Measurements from ENCODE around the gene ASZ1. TPM values are rescaled to one million over a fixed set of nuclear protein-coding genes. Genes with fewer than 3 reads are reported as not detected.

Gene ASZ1
- total RNA-seq, 1 donor from 2014 or later: not detected

DNA sequence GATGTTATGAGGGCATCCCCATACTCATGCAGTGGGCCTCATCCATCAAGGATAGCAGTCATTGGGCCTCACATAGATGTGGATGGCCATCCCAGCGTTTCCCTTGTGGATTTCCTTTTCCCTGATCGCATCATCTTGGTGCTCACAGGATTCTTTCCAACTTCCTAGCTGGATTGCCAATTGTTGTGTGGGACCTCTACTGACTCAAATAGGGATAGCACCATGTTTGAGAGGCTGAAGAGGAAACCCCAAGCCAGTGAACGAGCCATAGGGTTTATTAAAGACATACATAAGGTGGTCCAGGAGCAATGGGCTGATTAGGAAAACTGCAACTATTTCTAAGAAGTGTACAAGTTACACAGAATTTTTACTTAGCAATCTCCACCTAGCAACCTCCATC, 21.8 kb downstream of the ASZ1 start:
- ATAC-seq: no peak
- intact Hi-C loops (cut with micrococcal nuclease): no loop called here
- DNase-seq: no peak

DNA sequence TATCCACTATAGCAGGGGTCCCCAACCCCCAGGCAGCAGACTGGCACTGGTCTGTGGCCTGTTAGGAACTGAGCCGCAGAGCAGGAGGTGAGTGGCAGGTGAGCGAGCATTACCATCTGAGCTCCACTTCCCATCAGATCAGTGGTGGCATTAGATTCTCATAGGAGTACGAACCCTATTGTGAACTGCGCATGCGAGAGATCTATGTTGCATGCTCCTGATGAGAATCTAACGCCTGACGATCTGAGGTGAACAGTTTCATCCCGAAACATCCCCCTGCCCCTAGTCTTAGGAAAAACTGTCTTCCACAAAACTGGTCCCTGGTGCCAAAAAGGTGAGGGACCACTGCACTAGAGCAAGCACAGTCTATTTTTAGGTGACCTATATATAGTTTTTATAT, 23.6 kb downstream of the ASZ1 start:
- intact Hi-C loops (cut with micrococcal nuclease): no loop called here
- ATAC-seq (no peak), DNase-seq (no peak)

DNA sequence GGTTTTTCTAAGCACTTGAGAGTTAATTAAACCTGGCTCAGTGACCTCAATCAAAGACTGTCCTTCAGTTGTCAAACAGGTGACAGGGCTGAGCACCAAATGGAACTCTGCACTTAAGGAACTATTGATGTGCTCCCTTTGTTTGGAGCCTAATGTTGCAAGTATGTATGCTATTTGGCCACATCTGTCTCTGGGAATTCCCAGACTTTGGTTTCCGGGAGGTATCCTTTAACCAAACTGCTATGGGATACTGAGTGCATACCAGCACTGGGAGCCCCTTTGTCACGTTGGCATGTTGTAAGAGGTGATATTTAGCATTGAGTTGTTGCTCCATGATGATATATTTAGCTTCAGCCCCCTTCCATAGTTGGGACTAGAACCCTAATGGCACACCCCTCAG, 25.2 kb downstream of the ASZ1 start:
- ATAC-seq (no peak), DNase-seq (no peak)
- intact Hi-C loops (cut with micrococcal nuclease): no loop called here

DNA sequence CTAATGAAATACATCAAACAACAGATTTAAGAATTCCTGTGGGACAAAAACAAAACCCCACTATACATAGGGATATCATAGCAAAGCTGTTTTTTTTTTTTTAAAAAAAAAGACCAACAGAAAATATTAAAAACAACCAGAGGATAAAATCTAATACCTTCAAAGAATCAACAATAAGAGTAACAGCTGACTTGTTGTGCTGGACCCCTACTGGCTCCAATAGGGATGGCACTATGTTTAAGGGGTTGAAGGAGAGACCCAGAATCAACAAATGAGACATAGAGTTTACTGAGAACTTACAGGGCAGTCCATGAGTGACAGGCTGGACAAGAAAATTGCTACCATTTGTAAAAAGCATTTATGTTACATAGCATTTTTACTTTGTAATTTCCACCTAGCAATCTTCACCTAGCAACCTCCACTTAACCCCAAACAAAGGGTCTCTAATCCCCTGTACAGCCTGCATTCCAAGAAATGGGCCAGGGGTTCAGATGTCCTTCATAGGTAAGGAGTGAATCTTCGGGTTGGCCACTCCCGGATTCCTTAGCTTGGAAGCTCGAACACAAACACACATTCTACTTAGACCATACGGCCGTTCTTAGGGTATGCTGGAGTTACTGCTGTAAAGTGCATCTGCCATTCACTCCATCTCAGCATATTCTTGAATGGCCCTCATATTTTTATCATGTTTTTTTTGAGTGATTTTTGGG, 25.8 kb downstream of the ASZ1 start:
- no peak for DNase-seq
- ATAC-seq: no peak
- intact Hi-C loops (cut with micrococcal nuclease): no loop called here

DNA sequence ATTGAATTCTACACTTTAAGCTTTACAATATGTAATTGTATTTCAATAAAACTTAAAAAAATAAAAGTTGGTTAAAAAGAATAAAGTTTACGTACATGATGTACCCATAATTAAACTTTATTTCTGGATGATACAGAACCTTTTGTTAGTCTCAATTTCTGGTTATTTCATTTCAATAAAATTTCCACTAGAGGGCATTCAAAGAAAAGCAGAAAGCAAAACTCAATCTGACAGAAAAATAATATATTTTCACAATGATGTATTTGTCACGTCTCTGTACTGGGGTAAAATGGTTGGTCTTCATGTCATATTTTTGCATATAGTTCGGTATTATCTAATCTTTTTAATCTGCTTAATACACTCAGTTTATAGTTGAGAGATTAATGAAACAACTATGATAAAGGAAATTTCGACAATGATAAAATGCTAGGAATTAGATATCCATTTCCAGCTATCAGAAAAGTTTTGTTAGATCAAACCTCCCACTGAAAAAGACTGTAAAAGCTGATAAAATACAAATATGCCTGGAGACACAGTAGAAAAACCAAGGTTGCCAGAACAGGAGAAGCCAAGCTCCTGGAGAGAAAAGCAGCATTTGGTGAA, 27.4 kb downstream of the ASZ1 start:
- ATAC-seq: no peak
- intact Hi-C loops (cut with micrococcal nuclease): no loop called here
- no peak for DNase-seq

DNA sequence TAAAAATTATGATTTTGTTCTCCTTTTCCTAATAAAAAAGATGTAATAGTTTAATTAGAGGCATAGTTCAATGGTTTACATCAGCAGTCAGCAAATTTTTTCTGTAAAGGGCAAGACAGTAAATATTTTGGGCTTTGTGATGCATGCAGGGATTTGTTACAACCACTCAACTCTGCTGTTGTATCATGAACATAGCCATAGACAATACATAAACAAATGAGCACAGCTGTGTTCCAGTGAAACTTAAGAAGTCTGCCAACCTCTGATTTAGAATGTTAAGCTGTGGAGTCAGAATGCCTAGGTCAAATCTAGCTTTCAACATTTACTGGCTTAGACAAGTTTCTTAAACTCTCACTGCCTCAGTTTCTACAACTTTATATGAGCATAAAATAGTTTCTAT, 31.6 kb downstream of the ASZ1 start:
- ATAC-seq: no peak
- intact Hi-C loops (cut with micrococcal nuclease): no loop called here
- DNase-seq: no peak

DNA sequence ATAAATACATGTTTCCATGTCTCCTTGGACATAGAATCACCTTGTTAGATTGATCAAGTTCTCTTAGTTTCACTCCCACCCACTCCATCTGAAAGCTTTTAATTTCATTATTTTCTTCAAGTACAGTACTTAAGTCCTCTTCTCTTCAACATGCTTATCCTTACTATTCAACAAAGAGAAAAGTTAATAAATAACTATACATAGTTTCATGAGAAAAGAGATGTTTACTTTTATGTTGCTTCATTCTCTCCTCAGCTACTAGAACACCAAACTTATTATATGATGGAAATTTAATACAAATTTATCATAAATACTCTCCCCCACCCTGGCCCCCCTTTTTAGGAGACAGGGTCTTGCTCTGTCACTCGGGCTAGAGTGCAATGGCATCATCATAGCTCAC, 33.5 kb downstream of the ASZ1 start:
- no peak for ATAC-seq
- no peak for DNase-seq
- intact Hi-C loops (cut with micrococcal nuclease): no loop called here

DNA sequence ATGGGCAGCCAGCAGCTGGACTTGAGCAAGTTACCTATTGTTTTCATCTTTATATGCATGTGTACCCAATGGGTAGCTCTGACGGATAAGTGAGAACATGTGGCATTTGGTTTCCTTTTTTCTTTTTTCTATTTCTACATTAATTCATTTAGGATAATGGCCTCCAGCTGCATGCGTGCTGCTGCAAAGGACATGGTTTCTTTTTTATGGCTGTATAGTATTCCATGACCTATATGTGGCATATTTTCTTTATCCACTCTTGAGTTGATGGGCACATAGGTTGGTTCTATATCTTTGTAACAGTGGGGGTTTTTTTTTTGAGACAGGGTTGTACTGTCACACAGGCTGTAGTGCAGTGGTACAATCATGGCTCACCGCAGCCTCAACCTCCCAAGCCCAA, 37.4 kb downstream of the ASZ1 start:
- ATAC-seq (no peak), DNase-seq (no peak)
- intact Hi-C loops (cut with micrococcal nuclease): no loop called here

DNA sequence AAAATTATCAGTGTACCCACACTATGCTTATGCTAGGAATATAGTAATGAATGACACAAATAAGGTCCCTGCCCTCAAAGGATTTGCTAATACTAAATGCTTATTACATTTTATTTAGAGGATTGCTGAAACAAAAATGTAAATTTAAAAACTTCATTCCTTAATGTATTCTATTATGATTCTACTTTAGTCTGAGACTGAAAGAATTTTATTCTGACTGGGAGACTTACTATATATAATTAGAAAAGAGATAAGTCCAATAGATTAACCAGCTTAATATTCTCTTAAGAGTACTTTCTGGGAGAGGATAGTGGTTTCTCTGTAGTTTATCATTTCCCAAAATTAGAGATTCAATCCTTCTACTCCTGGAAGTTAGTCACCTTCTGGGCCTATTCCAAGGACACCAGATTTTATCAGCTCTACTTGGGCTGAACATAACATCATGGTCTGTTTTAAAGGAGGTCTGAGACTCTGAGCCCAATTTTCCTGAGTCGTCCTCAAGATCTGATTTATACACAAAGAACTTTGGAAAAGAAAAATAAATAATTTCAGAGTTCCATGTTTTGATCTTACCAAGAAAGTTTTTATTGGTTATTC, 41.1 kb downstream of the ASZ1 start:
- intact Hi-C loops (cut with micrococcal nuclease): no loop called here
- DNase-seq (no peak), ATAC-seq (no peak)

DNA sequence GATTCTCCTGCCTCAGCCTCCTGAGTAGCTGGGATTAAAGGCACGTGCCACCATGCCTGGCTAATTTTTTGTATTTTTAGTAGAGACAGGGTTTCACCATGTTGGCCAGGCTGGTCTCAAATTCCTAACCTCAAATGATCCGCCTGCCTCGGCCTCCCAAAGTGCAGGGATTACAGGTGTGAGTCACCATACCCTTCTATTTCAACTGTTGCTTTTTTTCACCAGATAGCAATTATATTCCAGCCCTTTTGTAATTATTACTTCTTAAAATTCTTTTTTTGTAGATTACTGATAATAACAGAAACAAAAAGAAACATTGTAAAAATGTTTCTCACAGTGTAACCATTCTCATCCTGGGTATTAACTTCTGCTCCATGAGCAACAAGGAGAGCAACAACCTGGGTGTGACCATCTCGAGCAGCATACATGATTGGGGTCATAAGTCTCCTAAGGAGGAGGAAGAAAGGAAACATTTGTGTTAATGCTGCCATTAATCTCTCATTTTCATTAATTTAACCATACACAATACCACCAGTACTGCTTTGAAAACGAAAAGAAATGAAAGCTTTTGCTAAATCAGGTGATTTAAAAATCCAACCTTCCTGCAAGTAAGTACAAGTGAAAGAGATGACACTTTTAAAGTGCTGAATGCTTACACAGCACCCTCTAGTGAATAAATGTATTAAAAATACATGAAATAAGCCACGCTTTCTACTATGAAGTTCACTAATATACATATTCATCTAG, 41.8 kb downstream of the ASZ1 start:
- ATAC-seq: no peak
- intact Hi-C loops (cut with micrococcal nuclease): no loop called here
- DNase-seq: no peak

DNA sequence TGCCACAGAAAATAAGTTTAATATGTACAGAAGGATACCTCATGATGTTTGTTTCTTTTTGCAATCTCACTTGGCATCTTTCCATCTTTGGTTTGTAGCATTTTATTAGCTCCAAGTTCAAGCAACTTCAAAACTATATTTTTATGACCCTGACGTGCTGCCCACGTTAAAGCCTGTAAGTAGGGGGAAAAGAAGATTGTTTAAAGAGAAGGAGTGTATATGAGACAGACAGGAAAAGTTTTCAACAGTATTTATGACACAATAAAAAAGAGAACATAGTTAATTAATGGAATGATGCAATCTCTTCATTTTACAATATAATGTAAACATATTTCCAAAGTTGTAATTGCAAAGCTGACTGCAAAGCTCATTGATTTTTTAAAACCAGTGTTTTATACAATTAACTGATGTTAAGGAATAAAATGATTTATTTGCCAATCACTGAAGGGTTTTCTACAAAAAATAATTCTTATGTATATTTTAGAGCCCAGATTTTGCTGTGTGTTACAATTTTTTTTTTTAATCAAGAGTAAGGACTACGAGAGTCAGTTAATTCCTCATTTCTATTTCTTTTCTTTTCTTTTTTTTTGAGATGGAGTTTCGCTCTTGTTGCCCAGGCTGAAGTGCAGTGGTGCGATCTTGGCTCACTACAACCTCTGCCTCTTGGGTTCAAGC, 42.5 kb downstream of the ASZ1 start:
- no peak for DNase-seq
- intact Hi-C loops (cut with micrococcal nuclease): no loop called here
- ATAC-seq: no peak

DNA sequence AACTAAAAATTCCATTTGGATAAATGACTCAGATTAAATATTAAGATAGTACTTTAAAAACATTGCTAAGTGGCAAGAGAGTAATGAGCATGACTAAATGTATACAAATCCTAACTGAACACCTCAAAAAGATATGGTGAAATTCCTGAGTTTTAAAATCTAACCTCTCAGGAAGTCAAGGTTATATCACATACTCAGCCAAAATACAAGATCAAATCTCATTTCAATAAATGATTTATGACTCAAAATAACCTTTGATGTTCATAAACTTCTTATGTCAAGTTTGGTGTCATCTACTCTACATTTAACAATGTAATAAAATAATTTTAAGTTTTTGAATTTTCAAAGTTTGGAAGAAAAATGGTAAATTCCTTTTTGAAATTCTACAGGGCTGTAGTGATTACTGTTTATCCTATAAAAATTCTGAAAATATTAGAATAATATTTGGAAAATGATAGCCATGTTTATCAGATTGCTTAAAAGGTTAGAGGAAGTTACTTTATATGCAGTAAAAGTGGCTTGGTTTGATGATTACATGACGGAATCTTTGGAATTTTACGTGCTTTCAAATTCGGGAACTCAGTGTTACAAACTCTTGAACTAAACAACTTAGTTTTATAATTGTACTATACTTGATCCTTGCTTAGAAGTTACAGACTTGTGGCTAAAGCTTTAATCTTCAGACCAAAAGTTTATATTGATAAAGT, 43.7 kb downstream of the ASZ1 start:
- no peak for ATAC-seq
- intact Hi-C loops (cut with micrococcal nuclease): no loop called here

DNA sequence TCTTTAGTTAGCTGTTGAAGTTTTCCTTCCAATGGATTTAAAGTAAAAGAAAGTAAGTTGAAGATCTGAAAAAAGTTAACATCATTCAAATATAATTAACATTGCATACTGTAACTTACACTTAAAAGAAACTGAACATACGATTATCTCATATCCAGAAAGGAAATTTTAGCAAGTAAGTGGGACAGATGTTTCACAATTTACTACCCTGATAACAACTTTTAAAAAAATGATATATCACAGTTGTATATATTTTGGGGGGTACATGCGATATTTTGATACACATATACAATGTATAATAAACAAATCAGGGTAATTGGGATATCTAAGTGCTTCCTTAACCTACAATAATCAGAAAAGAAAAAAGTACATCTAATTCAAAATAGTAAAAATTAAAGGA, 44.2 kb downstream of the ASZ1 start:
- ATAC-seq (no peak), DNase-seq (no peak)
- intact Hi-C loops (cut with micrococcal nuclease): no loop called here

More for the DNA sequence above, 43.7 kb downstream of the ASZ1 start:
- no peak for DNase-seq

DNA sequence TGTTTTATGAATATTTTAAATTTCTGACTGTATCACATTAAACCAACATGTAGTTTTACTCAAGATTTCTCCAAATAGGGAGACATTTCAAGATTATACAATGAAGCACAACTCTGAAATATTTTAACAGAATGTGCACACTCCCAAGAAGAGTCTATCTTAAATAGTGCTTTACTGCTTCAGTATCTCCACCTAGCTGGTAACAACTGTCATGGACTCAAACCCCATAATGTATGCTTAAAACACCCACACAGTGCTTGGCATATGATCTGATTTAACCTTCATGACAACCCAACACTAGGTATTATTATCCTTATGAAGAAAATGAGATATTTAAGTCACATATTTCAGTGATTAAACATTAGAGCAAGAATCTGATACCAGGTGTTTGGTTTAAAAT, 45.9 kb downstream of the ASZ1 start:
- ATAC-seq: no peak
- intact Hi-C loops (cut with micrococcal nuclease): no loop called here

DNA sequence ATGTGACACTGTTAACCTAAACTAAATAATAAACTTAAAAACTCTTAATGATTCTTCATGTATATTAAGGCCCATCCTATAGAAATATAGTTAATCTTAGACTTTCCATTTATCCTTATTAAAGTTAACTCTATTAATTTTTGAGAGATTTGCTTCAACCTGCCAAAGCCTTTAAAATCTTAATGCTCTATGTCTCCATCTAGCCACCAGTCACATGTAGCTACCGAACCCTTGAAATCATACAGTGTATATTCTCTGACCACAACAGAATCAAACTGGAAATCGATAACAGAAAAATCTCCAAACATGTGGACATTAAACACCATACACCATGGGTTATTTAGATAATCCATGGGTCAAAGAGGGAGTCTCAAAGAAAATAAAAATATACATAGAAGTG, 51.9 kb downstream of the ASZ1 start:
- DNase-seq: no peak
- no peak for ATAC-seq
- intact Hi-C loops (cut with micrococcal nuclease): no loop called here

More for the DNA sequence above, 45.9 kb downstream of the ASZ1 start:
- no peak for DNase-seq

DNA sequence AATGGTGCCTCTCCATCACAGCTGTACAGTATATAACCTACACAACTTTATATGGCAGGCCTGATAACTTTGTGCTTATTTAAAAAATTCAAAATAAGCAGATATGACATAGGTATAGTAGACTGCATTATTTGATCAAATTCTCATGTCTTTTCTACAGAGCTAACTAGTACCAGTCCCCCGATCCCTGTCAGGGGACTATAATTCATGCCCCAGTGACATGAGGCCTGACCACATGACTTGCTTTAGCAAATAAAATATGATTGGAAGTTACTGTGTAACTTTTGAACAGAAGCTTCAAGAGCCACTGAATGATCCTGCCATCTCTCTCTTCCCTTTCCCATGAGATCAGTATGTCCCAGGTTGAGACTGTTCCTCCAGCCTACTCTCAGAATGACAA, 55.2 kb downstream of the ASZ1 start:
- intact Hi-C loops (cut with micrococcal nuclease): no loop called here
- DNase-seq: no peak
- no peak for ATAC-seq

DNA sequence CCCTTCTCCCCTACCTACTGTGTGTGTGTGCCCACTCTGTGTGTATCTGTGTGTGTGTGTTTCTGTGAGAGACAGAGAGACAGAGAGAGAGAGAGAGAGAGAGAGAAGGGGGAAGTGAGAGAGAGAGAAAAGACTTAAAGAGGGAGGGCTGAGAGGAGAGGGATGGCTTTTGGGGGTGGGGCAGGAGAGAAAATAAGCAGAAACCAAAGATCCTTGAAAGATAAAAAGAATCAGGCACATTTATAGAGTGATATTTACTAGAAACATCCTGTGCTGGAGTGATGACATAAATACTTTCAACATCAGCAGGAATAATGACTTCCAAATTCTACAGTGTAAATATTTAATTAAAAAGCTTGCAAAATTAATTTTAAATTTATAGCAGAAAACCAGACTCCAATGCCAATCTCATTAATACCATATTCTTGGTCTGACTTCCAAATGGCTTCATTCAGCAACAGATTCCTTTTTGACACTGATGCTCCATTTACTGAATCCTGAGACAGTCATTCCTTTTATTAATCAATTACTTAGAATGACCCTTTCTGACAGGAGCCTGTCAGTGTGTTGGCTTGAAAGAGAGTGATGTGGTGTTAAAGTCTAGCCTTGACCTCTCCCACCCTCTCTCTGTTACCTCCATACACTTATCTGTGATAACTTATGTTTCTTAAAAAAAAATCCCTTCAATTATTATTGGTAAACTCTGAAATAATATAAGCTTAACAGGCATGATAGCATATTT, 62.8 kb downstream of the ASZ1 start:
- ATAC-seq (no peak), DNase-seq (no peak)
- intact Hi-C loops (cut with micrococcal nuclease): no loop called here

DNA sequence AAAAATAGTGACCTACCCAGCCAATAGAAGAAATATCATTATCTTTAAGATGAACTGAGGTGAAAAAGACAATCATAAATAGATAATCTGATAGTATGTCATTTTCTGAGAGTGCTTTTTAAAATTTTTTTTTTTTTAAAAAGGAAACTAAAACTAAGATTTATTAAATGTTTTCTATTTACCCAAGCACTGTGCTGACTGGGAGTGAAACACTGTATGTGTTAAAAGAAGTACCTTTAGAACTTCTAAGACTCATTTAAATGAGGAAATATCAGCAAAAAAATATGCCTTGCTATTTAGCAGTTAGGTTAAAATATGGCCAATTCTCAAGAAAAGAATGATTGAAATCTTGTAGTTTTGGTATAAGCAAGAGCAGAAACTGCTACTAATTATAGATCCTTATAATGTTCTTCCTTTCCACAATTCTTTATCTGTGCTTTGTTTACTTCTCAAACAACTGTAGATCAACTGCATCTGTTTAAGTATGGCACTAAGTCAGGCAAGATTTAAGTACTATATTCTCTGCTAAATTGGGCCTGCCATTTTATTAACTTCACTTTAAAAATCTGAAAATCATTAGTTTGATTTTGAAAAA, 64.9 kb downstream of the ASZ1 start:
- ATAC-seq (no peak), DNase-seq (no peak)
- intact Hi-C loops (cut with micrococcal nuclease): no loop called here
